CD4-positive, alpha-beta T cell treated with Interferon alpha-2 for 1 hour (primary cell): Measurements from ENCODE around the gene ABHD8.
A peak's percentile ranks its signal among the peaks of the same experiment; 100 is the strongest.

Experiments
- DNase-seq, 2 donors: peaks; one replicate each; pipeline ENCODE4 v3.0.0-alpha.2; 2020 to 2022

Gene ABHD8

GRCh38 chr19:17303167-17303939 is at the start of gene ABHD8:
TSS of gene ABHD8 (minus strand) at chr19:17303425. CDS start at chr19:17301616, 1,809 bp downstream.
- DNase-seq, result peak; percentile 94 to 95

- no peak for DNase-seq
Measured at GRCh38 chr19:17352608-17353280, 49.5 kb upstream of the ABHD8 start.

- DNase-seq, result no peak
Measured at GRCh38 chr19:17351815-17352435, 48.7 kb upstream of the ABHD8 start.

GRCh38 chr19:17348700-17349099 is 45.5 kb upstream of the ABHD8 start:
- DNase-seq, result no peak

- DNase-seq, result no peak
Measured at GRCh38 chr19:17347877-17348276, 44.7 kb upstream of the ABHD8 start.

- no peak for DNase-seq
Measured at GRCh38 chr19:17347361-17347760, 44.1 kb upstream of the ABHD8 start.

GRCh38 chr19:17346109-17346671 is 43.0 kb upstream of the ABHD8 start:
- DNase-seq, result peak; percentile 71 to 80

GRCh38 chr19:17341845-17342244 is 38.6 kb upstream of the ABHD8 start:
- no peak for DNase-seq

GRCh38 chr19:17341386-17341785 is 38.2 kb upstream of the ABHD8 start:
- DNase-seq, result no peak

- DNase-seq, result no peak
Measured at GRCh38 chr19:17340871-17341357, 37.7 kb upstream of the ABHD8 start.

GRCh38 chr19:17340302-17340870 is 37.2 kb upstream of the ABHD8 start:
- DNase-seq, result no peak

- peak in 1 of 2 donors; percentile 50 for DNase-seq
Measured at GRCh38 chr19:17339088-17339741, 36.0 kb upstream of the ABHD8 start.

GRCh38 chr19:17338433-17339078 is 35.3 kb upstream of the ABHD8 start:
- no peak for DNase-seq

- peak in 1 of 2 donors; percentile 36 for DNase-seq
Measured at GRCh38 chr19:17337675-17338432, 34.6 kb upstream of the ABHD8 start.

GRCh38 chr19:17336872-17337674 is 33.8 kb upstream of the ABHD8 start, which contains the start of gene GTPBP3:
TSS of gene GTPBP3 (plus strand) at chr19:17337553. CDS start at chr19:17337612, 59 bp downstream.
- DNase-seq, result peak; percentile 97 to 98

- no peak for DNase-seq
Measured at GRCh38 chr19:17335575-17335974, 32.4 kb upstream of the ABHD8 start.

- peak; percentile 95 to 99 for DNase-seq
Measured at GRCh38 chr19:17334414-17335409, 31.5 kb upstream of the ABHD8 start, which contains the start of gene ANO8. TSS of gene ANO8 (minus strand) at chr19:17334855. CDS start at chr19:17334670, 185 bp downstream.

GRCh38 chr19:17333611-17334413 is 30.6 kb upstream of the ABHD8 start:
- peak; percentile 66 to 76 for DNase-seq
